ENCODE measurements around the gene PSAPL1.

The PSAPL1 gene

DNA sequence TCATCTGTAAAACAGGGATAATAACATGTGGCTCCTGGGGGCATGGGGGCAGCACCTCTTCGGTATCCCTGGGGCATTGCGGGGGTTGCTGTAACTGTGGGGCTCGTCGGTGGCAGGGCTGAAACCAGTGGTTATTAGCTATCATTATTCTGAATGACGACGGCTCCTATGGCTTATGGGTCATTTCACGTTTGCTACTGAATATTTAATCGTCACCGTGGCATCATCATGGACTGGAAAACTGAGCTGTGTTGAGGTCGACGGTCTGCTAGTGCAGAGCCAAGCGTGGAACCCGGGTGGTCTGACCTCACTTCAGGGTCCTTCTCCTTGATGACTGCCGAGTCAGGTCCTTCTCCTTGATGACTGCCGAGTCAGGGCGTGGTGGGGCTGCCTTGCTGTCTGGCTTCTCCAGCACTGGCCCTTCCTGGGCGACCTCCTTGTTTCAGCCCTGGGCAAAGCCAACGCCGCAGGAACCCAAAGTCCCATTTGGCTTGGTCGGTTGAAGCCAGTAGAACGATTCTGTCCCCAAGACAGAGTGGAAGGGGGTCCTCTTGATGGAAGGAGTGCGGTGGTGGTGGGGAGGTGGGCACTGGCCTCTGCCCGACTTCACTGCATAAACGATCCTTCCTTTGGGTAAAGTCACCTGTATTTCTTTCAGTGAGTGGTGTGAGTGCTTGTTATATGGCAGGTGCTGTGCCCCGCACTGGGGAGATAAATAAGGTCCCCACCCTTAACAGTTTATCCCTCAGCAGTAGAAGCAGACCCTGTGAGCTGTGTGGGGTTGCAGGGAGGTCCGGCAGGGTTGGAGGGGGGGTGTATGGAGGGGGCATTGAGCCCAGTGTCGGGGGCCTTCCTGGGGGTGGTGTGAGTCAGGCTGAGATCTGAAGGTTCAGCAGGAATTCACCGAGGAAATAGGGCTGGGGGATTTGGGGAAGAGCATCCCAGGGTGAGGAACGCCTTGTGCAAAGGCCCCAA is 40.8 kb downstream of the PSAPL1 start:
- DNase-seq, result no peak

DNA sequence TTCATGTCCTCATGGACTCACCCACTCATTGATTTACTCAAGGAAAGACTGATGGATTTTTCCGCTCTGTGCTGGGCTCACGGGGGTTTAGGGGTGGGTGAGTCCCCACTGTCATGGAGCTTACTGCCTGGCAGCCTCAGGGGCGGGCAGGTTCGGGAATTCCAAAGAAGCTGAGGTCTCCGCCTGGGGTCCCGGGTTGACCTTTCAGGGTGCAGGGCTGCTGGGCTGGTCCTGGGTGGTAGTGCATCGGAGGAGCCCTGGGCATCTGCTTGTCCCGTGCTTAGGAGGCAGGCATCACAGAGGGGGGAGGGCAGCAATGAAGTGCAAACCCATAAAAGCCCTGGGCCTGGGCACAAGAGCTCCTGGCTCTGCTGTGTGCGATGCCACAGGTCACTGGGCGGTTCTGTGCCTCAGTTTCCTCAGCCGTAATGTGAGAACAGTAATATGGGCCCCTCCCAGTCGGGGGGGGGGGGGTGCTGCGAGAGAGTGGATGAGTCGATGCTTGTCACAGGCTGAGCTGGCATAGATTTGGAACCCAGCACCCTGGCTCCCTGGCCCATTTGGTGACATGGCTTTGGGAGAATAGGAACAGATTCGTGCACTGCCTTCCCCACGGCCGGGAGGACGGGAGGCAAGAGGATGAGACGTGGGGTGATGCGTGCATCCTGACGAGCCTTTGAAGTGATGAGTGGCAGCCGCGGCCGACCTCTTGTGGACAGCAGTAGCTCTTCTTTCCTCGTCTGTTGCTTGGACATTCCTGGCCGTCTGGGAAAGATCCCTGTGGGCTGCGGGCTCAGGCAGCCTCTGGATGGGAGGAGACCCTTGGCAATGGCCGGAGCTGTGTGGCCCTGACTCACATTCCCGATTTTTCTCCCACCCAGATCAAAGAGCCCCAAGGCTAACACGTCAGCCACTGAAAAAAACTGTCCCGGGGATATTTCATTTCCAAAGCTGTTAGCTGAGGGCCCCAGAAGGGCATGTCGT is 42.0 kb downstream of the PSAPL1 start:
- no peak for DNase-seq

DNA sequence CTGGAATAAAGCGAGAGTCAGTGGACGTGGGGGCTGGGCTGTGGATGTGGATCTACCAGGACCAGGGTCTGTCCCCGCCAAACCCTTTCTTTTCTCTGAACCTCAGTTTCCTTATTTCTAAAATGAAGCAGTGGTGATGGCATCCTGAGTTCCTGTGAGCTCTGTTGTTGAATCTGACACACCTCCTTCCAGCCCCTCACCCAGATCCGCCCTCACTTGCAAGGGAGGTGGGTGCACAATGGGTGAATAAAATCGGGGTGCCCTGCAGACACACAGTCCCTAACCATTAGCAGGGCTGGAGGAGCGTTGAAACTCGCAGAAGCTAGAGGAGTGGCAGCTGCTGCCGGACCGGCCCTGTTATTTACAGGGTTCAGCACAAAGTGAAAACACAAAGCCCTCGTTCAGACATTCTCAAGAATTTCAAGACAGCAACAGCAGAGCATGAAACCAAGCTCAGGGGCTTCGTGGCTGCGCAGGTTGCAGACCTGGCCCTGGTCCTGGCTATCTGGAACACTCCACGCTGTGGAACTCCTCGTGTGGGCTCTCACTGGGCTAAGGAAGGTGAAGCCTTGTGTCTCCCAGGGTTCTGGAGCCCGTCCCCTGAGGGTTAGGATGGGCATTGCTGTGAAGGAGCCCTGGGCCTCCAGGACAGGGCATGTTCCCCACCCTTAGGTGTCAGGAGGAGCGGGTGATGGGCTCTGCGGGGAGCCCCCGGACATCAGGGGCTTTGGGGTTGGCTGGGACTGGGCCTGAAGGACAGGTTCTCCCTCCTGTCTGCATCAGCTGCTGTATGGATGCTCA is 42.9 kb downstream of the PSAPL1 start:
- DNase-seq, result no peak

- no peak for DNase-seq
These were observed 43.7 kb downstream of the PSAPL1 start for GRCh38 chr4:7390906-7391636.

- DNase-seq, result no peak
These were observed 44.4 kb downstream of the PSAPL1 start for GRCh38 chr4:7390336-7390735.

DNA sequence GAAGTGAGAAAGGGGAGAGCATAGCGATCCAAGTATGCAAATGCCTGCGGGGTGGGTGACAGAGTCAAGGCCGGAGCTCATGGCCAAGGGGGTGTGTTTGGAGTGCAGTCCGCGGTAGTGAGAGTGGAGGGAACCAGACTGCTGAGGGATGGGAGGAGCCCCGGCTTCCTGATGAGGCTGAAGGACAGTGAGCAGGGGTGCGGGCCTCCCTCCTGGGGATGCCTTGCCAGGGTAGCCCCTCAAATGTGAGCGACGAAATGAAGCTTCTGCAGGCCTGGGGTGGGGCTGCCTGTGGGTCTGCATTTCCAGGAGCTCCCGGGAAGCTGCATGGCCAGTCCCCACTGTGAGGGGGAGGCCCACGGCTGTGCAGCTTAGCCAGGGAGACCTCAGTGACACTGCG is 45.0 kb downstream of the PSAPL1 start:
- no peak for DNase-seq

DNA sequence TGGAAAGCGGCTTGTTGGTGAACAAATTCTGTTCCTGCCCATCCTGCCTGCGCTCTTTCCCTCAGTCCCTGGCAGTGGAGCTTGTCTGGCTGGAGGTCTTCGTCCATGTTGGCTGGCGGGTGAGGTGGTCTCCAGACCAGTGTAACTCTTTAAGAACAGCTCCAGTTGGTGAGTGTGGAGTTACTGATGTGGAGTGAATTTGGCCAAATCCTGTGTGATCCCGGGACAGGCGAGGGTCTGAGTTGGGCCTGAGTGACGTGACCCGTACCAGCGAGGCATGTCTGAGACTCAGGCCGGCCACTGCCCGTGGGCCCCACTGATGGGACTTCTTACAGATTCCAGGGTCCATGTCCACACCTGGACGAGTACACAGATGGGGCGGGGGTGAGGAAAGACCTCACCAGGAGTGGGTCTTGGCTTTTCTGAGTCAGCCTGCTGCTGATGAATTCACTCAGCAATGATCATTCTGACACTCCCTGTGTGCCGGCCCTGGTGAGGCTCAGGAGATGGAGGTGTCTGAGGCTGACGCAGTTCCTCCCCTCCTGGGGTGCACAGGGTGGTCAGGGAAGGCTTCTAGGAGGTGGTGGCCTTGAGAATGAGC is 45.5 kb downstream of the PSAPL1 start:
- no peak for DNase-seq

GRCh38 chr4:7388627-7389026 is 46.1 kb downstream of the PSAPL1 start:
- DNase-seq, result no peak

- DNase-seq, result no peak
These were observed 46.8 kb downstream of the PSAPL1 start for GRCh38 chr4:7387925-7388324.

GRCh38 chr4:7384929-7385890 is 49.5 kb downstream of the PSAPL1 start:
- no peak for DNase-seq

GRCh38 chr4:7384003-7384928 is 50.5 kb downstream of the PSAPL1 start:
- no peak for DNase-seq

DNA sequence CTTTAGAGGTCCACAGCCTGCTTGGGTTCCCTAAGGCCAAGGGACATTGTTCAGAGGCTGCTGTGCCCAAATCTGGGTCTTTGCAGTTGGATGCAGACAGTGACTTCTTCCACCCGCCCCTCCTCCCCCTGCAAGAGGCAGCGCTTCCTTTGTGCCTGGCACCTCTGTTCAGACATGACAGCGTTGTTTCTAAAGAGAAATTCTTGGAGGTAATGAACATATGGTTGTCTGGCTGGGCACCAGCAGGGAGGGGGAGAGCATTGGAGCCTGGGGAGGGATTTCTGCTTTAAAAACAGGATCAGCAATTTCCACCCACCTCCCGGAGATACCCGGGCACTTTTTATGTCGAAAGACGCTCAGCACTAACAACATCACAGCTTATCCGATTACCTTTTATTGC is 51.5 kb downstream of the PSAPL1 start:
- no peak for DNase-seq

DNA sequence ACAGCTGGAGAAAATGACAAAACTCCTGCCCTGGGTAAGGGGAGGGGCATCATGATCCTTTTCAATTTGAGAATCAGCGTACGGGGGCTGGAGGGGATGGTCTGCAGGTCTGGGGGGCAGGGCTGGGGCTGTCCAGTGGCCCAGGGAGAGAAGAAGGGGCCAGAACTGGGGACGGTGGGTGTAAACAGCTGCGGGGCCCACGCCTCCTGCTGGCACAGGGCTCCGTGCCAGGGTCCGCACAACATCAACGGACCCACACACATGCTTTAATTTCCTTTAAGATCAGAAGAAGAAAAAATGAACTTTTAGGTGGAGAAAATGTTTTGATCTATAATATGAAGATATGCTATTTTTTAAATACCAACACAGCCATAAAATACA is 52.1 kb downstream of the PSAPL1 start:
- no peak for DNase-seq

DNA sequence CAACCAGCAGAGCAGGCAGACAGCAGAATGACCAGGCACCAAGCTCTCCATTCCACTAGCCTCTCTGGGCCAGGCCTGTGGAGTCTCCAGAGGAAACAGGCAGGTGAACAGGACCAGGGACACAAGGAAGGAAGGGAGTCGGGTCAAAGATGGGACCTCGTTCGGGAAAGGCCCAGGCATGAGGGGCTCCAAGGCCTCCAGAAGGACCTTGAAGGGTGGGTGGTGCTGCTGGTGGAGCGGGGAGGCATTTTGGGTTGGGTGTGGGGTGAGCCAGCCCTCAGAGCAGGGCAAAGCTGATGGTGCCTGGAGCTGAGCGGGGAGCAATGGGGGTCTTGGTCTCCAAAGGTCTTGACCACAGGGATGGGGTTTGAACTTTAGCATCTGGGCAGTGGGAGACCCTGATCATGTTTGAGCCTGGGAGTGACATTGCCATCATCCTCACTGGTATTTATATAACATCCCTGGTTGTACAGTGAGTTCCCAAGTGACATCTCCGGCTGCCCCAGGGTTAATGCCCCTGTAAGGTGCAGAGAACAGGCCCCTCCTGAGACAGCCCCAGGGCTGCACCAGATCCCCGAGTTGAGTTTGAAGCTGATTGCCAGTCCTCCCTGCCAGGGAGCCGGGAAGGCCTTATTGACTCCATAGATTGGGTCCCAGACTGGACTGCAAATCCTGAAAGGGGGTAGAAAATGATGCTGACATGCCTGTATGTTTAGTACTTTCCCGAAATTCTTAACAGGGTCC is 52.7 kb downstream of the PSAPL1 start:
- DNase-seq, result no peak

DNA sequence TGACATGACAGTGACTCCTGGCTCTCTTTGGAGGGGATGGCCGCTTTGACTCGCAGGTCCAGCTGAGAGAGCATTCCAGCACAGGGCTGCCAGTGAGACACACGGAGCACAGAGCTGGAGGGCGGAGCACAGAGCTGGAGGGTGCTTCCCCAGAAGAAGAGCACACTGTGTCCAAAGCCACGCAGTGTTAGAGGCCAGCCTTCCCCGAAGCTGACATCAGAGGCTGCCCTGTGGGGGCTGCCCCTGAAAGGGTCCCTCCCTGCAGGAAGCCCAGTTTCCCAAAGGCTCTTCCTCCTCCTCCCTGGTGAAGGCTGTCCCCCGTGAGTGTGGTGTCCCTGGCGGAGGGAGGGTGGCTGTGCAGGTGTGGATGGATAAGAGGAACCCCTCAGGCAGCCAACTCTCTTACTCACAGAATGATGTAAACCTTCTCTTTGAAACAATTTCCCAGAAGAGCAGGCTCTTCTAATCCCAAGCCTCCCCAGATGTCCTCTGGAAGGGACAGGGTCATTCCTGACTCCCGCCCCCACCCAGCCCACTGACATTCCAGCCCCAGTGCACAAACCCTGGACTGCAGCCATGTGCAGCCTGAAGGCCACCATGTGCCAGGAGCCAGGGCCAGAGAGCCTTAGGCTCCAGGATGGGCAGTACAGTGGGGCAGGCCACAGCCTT is 53.4 kb downstream of the PSAPL1 start:
- no peak for DNase-seq
